Fibroblast of peridontal ligament (primary cell): Measurements from ENCODE around the gene ABCA13.

ENCODE experiments used
- DNase-seq: peaks from one replicate; pipeline ENCODE4 v3.0.0-alpha.2; 2010; ENCODE audit errors: extremely low read depth

The ABCA13 gene

GRCh38 chr7:48522692-48523091, 351.4 kb downstream of the ABCA13 start:
- DNase-seq, result no peak

- no peak for DNase-seq
These were observed 354.8 kb downstream of the ABCA13 start for GRCh38 chr7:48525736-48526732.

- DNase-seq, result no peak
These were observed 357.4 kb downstream of the ABCA13 start for GRCh38 chr7:48528646-48529045.

- no peak for DNase-seq
These were observed 366.3 kb downstream of the ABCA13 start for GRCh38 chr7:48537561-48537960.

GRCh38 chr7:48540746-48541145, 369.5 kb downstream of the ABCA13 start:
- no peak for DNase-seq

- no peak for DNase-seq
These were observed 377.4 kb downstream of the ABCA13 start for GRCh38 chr7:48548667-48549066.

- DNase-seq, result no peak
These were observed 380.4 kb downstream of the ABCA13 start for GRCh38 chr7:48551652-48552051.

- no peak for DNase-seq
These were observed 392.1 kb downstream of the ABCA13 start for GRCh38 chr7:48563334-48563733.

GRCh38 chr7:48575516-48575915, 404.3 kb downstream of the ABCA13 start:
- DNase-seq, result no peak

GRCh38 chr7:48587475-48587874, 416.2 kb downstream of the ABCA13 start:
- no peak for DNase-seq

GRCh38 chr7:48594349-48594748, 423.1 kb downstream of the ABCA13 start:
- DNase-seq, result no peak

GRCh38 chr7:48595756-48596155, 424.5 kb downstream of the ABCA13 start:
- no peak for DNase-seq

- no peak for DNase-seq
These were observed 439.4 kb downstream of the ABCA13 start for GRCh38 chr7:48610705-48611104.

GRCh38 chr7:48611993-48612392, 440.7 kb downstream of the ABCA13 start:
- DNase-seq, result no peak

GRCh38 chr7:48617508-48617907, 446.2 kb downstream of the ABCA13 start:
- DNase-seq, result no peak

GRCh38 chr7:48617993-48618392, 446.7 kb downstream of the ABCA13 start:
- no peak for DNase-seq

GRCh38 chr7:48621076-48621475, 449.8 kb downstream of the ABCA13 start:
- no peak for DNase-seq

- DNase-seq, result no peak
These were observed 455.9 kb downstream of the ABCA13 start for GRCh38 chr7:48627164-48627563.

GRCh38 chr7:48628793-48629349, 457.6 kb downstream of the ABCA13 start:
- DNase-seq, result no peak

- DNase-seq, result no peak
These were observed 462.9 kb downstream of the ABCA13 start for GRCh38 chr7:48634116-48634632.

GRCh38 chr7:48635796-48636195, 464.5 kb downstream of the ABCA13 start:
- DNase-seq, result no peak

- DNase-seq, result no peak
These were observed 465.2 kb downstream of the ABCA13 start for GRCh38 chr7:48636391-48637015.
